ENCODE results near the gene BAHCC1. TPM values are rescaled to one million over a fixed set of nuclear protein-coding genes. Genes with fewer than 3 reads are reported as not detected.

Gene BAHCC1
- total and polyA plus RNA-seq, 2 donors (not counting 1 experiment from before 2014, with no cell fraction given), result 1.8 to 7.3 TPM

DNA sequence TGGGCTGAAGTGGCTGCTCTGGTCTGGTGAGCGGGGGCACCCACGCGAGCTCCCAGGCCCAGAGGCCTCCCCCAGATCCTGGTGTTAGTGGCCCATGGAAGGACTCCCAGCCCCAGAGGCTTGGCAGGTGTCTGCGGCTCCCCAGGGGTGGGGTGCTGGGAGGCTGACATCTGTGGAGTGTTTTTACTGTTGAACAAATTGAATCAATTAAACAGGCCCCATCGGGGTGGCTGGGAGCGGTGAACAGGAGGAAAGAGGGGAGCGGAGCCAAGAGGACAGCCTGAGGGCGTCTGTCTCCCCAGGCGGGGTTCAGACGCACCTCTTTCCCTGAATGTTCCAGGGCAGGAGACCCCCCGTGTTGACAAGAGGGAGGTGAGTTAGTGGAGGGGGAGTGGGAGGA lies 87.4 kb downstream of the BAHCC1 start:
- no peaks in the 10 kb centered on the region for H3K4me1 ChIP-seq (ENCODE audit: control insufficient read depth, extremely low read depth, insufficient read depth, low read length)
- H3K27me3 ChIP-seq (ENCODE audit: control insufficient read depth, insufficient read depth, low read length), result no peaks in the 10 kb centered on the region
- H3K36me3 ChIP-seq (ENCODE audit: control insufficient read depth, insufficient read depth, low read length), result no peaks in the 10 kb centered on the region
- no peak overlapping the region for H3K4me3 ChIP-seq (replicated peaks in 1 of 4; ENCODE audit: control extremely low read depth in 1 of 4, insufficient read depth in 1 of 4, low read depth in 3 of 4, low read length in 4 of 4)
- no peak overlapping the region for H2AFZ ChIP-seq (ENCODE audit: low read length)
- DNase-seq (ENCODE audit: low read depth in 2 of 2), result no peak
- no peaks in the 10 kb centered on the region for H3K79me2 ChIP-seq (ENCODE audit: control insufficient read depth, insufficient read depth, low read length)
- H4K20me1 ChIP-seq (ENCODE audit: control insufficient read depth, extremely low read depth, insufficient read depth, low read length), result no peaks in the 10 kb centered on the region
- H3K4me2 ChIP-seq (ENCODE audit: extremely low read depth, insufficient read depth, low read length), result no peak overlapping the region
- H3K27ac ChIP-seq (ENCODE audit: insufficient read depth, low read length), result no peak overlapping the region
- no peak for TF ChIP-seq EZH2 (IDR thresholded peaks at IDR 0.05; ENCODE audit: low read length, missing control alignments)
- TF ChIP-seq, protein P1, sequence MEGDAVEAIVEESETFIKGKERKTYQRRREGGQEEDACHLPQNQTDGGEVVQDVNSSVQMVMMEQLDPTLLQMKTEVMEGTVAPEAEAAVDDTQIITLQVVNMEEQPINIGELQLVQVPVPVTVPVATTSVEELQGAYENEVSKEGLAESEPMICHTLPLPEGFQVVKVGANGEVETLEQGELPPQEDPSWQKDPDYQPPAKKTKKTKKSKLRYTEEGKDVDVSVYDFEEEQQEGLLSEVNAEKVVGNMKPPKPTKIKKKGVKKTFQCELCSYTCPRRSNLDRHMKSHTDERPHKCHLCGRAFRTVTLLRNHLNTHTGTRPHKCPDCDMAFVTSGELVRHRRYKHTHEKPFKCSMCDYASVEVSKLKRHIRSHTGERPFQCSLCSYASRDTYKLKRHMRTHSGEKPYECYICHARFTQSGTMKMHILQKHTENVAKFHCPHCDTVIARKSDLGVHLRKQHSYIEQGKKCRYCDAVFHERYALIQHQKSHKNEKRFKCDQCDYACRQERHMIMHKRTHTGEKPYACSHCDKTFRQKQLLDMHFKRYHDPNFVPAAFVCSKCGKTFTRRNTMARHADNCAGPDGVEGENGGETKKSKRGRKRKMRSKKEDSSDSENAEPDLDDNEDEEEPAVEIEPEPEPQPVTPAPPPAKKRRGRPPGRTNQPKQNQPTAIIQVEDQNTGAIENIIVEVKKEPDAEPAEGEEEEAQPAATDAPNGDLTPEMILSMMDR (conservative IDR thresholded peaks at IDR 0.05 in 1 of 2, IDR thresholded peaks at IDR 0.05 in 1 of 2; ENCODE audit: low read depth in 1 of 2, low read length in 2 of 2), result no peak
- H3K9ac ChIP-seq (ENCODE audit: insufficient read depth, low read length), result no peak overlapping the region
- no peaks in the 10 kb centered on the region for H3K9me3 ChIP-seq (ENCODE audit: control insufficient read depth, insufficient read depth, low read depth, low read length)

DNA sequence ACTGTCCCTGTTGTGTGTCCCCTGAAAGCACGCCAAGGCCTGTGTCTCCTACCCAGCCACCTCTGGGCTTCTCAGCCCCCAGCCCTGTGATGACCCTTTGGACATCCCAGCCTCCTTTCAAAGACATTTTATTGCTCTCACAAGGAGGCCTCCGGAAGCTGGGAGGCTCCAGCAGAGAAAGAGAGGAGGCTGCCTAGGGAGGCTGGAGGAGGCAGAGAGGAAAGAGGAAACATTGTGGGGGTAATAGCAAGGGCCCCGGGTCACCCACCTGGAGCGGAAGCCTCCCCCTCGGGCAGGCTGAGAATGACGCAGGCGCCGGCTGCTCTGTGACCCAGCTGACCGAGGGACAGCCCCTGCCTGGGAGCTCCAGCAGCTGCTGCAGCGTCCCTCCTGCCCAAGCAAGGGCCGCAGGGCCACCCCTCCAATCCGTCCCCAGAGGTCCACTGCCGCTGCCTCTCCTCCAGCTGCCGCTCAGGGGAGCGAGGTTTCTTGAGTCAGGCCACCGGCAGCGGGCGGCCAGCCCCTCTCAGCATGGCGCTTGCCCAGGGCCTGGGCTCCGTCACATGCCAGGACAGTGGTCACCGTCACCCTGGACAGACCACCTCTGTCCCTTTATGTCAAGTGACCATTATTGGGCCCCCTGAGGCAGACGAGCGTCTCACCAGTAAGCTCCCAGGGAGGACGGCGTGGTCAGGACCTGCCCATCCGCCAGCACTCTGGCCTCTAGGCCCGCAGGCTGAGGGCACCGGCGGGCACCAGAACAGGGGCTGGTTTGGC lies 88.0 kb downstream of the BAHCC1 start:
- H3K4me3 ChIP-seq (replicated peaks in 1 of 4; ENCODE audit: control extremely low read depth in 1 of 4, insufficient read depth in 1 of 4, low read depth in 3 of 4, low read length in 4 of 4), result no peak overlapping the region
- H3K27ac ChIP-seq (ENCODE audit: insufficient read depth, low read length), result no peak overlapping the region
- no peak for TF ChIP-seq EZH2 (IDR thresholded peaks at IDR 0.05; ENCODE audit: low read length, missing control alignments)
- TF ChIP-seq, protein P1 (conservative IDR thresholded peaks at IDR 0.05 in 1 of 2, IDR thresholded peaks at IDR 0.05 in 1 of 2; ENCODE audit: low read depth in 1 of 2, low read length in 2 of 2), result no peak
- no peaks in the 10 kb centered on the region for H3K4me1 ChIP-seq (ENCODE audit: control insufficient read depth, extremely low read depth, insufficient read depth, low read length)
- H4K20me1 ChIP-seq (ENCODE audit: control insufficient read depth, extremely low read depth, insufficient read depth, low read length), result no peaks in the 10 kb centered on the region
- H3K27me3 ChIP-seq (ENCODE audit: control insufficient read depth, insufficient read depth, low read length), result no peaks in the 10 kb centered on the region
- H2AFZ ChIP-seq (ENCODE audit: low read length), result no peak overlapping the region
- no peak overlapping the region for H3K9ac ChIP-seq (ENCODE audit: insufficient read depth, low read length)
- H3K36me3 ChIP-seq (ENCODE audit: control insufficient read depth, insufficient read depth, low read length), result no peaks in the 10 kb centered on the region
- H3K9me3 ChIP-seq (ENCODE audit: control insufficient read depth, insufficient read depth, low read depth, low read length), result no peaks in the 10 kb centered on the region
- no peak overlapping the region for H3K4me2 ChIP-seq (ENCODE audit: extremely low read depth, insufficient read depth, low read length)
- H3K79me2 ChIP-seq (ENCODE audit: control insufficient read depth, insufficient read depth, low read length), result no peaks in the 10 kb centered on the region
- no peak for DNase-seq (ENCODE audit: low read depth in 2 of 2)

DNA sequence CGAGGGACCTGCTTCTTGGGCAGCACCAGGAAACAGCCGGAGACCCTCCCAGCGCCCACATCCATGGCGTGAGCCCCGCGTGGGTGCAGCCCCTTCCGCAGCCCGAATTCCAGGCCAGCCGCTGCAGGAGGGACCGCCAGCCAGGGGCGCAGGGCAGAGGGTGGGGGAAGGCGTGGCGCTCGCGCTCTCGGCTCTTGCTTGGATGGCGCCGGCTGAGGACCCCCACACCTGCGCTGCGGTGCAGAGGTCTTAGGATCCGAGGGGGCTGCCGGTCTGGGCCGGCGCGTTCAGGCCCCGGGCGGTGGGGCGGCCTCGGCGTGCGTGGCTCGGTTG lies 88.6 kb downstream of the BAHCC1 start:
- Histone ChIP-seq H3K9me3 (ENCODE audit: control insufficient read depth, insufficient read depth, low read depth, low read length) (no peaks in the 10 kb centered on the region), H3K4me3 (replicated peaks in 1 of 4; ENCODE audit: control extremely low read depth in 1 of 4, insufficient read depth in 1 of 4, low read depth in 3 of 4, low read length in 4 of 4) (peak overlapping the region in 1 of 4 experiments; percentile 38), H3K27me3 (ENCODE audit: control insufficient read depth, insufficient read depth, low read length) (no peaks in the 10 kb centered on the region), H2AFZ (ENCODE audit: low read length) (peak overlapping the region; percentile 64), H3K79me2 (ENCODE audit: control insufficient read depth, insufficient read depth, low read length) (no peaks in the 10 kb centered on the region), H3K4me1 (ENCODE audit: control insufficient read depth, extremely low read depth, insufficient read depth, low read length) (peaks cover 3% of the 10 kb centered on the region), H3K9ac (ENCODE audit: insufficient read depth, low read length) (no peak overlapping the region), H3K36me3 (ENCODE audit: control insufficient read depth, insufficient read depth, low read length) (no peaks in the 10 kb centered on the region), H3K4me2 (ENCODE audit: extremely low read depth, insufficient read depth, low read length) (no peak overlapping the region), H4K20me1 (ENCODE audit: control insufficient read depth, extremely low read depth, insufficient read depth, low read length) (no peaks in the 10 kb centered on the region), H3K27ac (ENCODE audit: insufficient read depth, low read length) (no peak overlapping the region)
- no peak for DNase-seq (ENCODE audit: low read depth in 2 of 2)
- TF ChIP-seq, protein P1 (conservative IDR thresholded peaks at IDR 0.05 in 1 of 2, IDR thresholded peaks at IDR 0.05 in 1 of 2; ENCODE audit: low read depth in 1 of 2, low read length in 2 of 2), result no peak
- no peak for TF ChIP-seq EZH2 (IDR thresholded peaks at IDR 0.05; ENCODE audit: low read length, missing control alignments)
